HEK293 (cell line): Measurements from ENCODE around the gene TMEM233.

Source experiments
- RBAK ChIP-seq: fragments of 450-650 bp; formaldehyde crosslinking; IDR thresholded peaks from 2 replicates; pipeline ENCODE4 v1.5.1; 2016; ENCODE audit warnings: missing biosample characterization, missing genetic modification characterization
- SP2 ChIP-seq: fragments of 450-650 bp; formaldehyde crosslinking; IDR thresholded peaks from 2 replicates; pipeline ENCODE4 v1.5.1; 2016; ENCODE audit warnings: missing biosample characterization, missing genetic modification characterization
- ZNF133 ChIP-seq: fragments of 450-650 bp; formaldehyde crosslinking; IDR thresholded peaks from 2 replicates; pipeline ENCODE4 v1.5.1; 2016; ENCODE audit warnings: missing biosample characterization, missing genetic modification characterization
- ZNF311 ChIP-seq: fragments of 450-650 bp; formaldehyde crosslinking; IDR thresholded peaks from 2 replicates; pipeline ENCODE4 v1.5.1; 2017; ENCODE audit warnings: missing biosample characterization, missing genetic modification characterization, borderline replicate concordance
- ZNF416 ChIP-seq: fragments of 450-650 bp; formaldehyde crosslinking; IDR thresholded peaks from 2 replicates; pipeline ENCODE4 v1.5.1; 2016; ENCODE audit warnings: missing biosample characterization, missing genetic modification characterization
- ZNF660 ChIP-seq: fragments of 450-650 bp; IDR thresholded peaks from 2 replicates; pipeline ENCODE4 v1.5.1; 2018; ENCODE audit warnings: missing biosample characterization, mild to moderate bottlenecking, missing genetic modification characterization
- ZNF707 ChIP-seq: fragments of 450-650 bp; formaldehyde crosslinking; IDR thresholded peaks from 2 replicates; pipeline ENCODE4 v1.5.1; 2016; ENCODE audit warnings: missing biosample characterization, missing genetic modification characterization
- ZNF777 ChIP-seq: fragments of 450-650 bp; formaldehyde crosslinking; IDR thresholded peaks from 2 replicates; pipeline ENCODE4 v1.5.1; 2017; ENCODE audit warnings: missing biosample characterization, missing genetic modification characterization, borderline replicate concordance
- TF ChIP-seq, protein P1 (sequence below): fragments of 450-650 bp; formaldehyde crosslinking; IDR thresholded peaks from 2 replicates; pipeline ENCODE4 v1.5.1; 2017; ENCODE audit warnings: missing biosample characterization, missing genetic modification characterization
- TF ChIP-seq, protein P2 (sequence below): fragments of 450-650 bp; formaldehyde crosslinking; IDR thresholded peaks from 2 replicates; pipeline ENCODE4 v1.5.1; 2016; ENCODE audit warnings: missing biosample characterization, missing genetic modification characterization
- TF ChIP-seq, protein P3 (sequence below): fragments of 450-650 bp; formaldehyde crosslinking; IDR thresholded peaks from 2 replicates; pipeline ENCODE4 v1.5.1; 2016; ENCODE audit warnings: missing biosample characterization, missing genetic modification characterization
- TF ChIP-seq, protein P4 (sequence below): sonication (generic); formaldehyde crosslinking; IDR thresholded peaks from 2 replicates; pipeline ENCODE4 v1.8.1; 2022; ENCODE audit warnings: mild to moderate bottlenecking, moderate library complexity, missing genetic modification reagents

DNA sequence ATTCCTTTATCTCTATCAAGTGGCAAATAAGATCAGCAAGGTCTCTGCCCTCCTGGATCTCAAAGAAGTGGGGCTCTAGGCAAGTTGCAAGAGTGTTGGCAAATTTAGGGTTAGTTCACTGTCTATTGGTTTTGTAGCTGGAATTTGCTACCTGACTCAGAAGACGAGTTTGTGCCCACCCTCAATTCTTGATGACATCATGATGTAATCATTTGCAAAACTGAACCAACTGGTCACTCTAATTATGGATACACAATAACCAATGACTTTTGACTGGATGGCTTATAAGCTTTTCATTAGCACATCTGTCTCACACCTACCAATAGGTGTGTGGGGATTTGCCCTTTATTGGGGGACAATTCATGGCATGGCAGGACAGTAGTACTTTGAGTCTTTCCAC, 4.6 kb downstream of the TMEM233 start:
- TF ChIP-seq ZNF777 (tag by site-specific recombination) (no peak), ZNF660 (tag by site-specific recombination) (no peak), ZNF707 (no peak), RBAK (tag by site-specific recombination) (no peak), ZNF416 (tag by site-specific recombination) (no peak), ZNF133 (tag by site-specific recombination) (no peak), ZNF311 (no peak), SP2 (tag by site-specific recombination) (no peak)
- TF ChIP-seq, protein P1, sequence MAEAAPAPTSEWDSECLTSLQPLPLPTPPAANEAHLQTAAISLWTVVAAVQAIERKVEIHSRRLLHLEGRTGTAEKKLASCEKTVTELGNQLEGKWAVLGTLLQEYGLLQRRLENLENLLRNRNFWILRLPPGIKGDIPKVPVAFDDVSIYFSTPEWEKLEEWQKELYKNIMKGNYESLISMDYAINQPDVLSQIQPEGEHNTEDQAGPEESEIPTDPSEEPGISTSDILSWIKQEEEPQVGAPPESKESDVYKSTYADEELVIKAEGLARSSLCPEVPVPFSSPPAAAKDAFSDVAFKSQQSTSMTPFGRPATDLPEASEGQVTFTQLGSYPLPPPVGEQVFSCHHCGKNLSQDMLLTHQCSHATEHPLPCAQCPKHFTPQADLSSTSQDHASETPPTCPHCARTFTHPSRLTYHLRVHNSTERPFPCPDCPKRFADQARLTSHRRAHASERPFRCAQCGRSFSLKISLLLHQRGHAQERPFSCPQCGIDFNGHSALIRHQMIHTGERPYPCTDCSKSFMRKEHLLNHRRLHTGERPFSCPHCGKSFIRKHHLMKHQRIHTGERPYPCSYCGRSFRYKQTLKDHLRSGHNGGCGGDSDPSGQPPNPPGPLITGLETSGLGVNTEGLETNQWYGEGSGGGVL, result no peak
- TF ChIP-seq, protein P2, sequence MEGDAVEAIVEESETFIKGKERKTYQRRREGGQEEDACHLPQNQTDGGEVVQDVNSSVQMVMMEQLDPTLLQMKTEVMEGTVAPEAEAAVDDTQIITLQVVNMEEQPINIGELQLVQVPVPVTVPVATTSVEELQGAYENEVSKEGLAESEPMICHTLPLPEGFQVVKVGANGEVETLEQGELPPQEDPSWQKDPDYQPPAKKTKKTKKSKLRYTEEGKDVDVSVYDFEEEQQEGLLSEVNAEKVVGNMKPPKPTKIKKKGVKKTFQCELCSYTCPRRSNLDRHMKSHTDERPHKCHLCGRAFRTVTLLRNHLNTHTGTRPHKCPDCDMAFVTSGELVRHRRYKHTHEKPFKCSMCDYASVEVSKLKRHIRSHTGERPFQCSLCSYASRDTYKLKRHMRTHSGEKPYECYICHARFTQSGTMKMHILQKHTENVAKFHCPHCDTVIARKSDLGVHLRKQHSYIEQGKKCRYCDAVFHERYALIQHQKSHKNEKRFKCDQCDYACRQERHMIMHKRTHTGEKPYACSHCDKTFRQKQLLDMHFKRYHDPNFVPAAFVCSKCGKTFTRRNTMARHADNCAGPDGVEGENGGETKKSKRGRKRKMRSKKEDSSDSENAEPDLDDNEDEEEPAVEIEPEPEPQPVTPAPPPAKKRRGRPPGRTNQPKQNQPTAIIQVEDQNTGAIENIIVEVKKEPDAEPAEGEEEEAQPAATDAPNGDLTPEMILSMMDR (tag by site-specific recombination), result no peak
- TF ChIP-seq, protein P3, sequence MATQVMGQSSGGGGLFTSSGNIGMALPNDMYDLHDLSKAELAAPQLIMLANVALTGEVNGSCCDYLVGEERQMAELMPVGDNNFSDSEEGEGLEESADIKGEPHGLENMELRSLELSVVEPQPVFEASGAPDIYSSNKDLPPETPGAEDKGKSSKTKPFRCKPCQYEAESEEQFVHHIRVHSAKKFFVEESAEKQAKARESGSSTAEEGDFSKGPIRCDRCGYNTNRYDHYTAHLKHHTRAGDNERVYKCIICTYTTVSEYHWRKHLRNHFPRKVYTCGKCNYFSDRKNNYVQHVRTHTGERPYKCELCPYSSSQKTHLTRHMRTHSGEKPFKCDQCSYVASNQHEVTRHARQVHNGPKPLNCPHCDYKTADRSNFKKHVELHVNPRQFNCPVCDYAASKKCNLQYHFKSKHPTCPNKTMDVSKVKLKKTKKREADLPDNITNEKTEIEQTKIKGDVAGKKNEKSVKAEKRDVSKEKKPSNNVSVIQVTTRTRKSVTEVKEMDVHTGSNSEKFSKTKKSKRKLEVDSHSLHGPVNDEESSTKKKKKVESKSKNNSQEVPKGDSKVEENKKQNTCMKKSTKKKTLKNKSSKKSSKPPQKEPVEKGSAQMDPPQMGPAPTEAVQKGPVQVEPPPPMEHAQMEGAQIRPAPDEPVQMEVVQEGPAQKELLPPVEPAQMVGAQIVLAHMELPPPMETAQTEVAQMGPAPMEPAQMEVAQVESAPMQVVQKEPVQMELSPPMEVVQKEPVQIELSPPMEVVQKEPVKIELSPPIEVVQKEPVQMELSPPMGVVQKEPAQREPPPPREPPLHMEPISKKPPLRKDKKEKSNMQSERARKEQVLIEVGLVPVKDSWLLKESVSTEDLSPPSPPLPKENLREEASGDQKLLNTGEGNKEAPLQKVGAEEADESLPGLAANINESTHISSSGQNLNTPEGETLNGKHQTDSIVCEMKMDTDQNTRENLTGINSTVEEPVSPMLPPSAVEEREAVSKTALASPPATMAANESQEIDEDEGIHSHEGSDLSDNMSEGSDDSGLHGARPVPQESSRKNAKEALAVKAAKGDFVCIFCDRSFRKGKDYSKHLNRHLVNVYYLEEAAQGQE (tag by site-specific recombination), result no peak
- TF ChIP-seq, protein P4, sequence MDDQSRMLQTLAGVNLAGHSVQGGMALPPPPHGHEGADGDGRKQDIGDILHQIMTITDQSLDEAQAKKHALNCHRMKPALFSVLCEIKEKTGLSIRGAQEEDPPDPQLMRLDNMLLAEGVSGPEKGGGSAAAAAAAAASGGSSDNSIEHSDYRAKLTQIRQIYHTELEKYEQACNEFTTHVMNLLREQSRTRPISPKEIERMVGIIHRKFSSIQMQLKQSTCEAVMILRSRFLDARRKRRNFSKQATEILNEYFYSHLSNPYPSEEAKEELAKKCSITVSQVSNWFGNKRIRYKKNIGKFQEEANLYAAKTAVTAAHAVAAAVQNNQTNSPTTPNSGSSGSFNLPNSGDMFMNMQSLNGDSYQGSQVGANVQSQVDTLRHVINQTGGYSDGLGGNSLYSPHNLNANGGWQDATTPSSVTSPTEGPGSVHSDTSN, result no peak
